HG03097 (cell line): Measurements from ENCODE around the gene RPH3AL.

Experiments used
- ATAC-seq: cut with Tn5 transposase; IDR thresholded peaks from one replicate; pipeline ENCODE4 v1.9.1; 2021; ENCODE audit not compliant: unreplicated experiment, low FRiP score

RPH3AL gene

DNA sequence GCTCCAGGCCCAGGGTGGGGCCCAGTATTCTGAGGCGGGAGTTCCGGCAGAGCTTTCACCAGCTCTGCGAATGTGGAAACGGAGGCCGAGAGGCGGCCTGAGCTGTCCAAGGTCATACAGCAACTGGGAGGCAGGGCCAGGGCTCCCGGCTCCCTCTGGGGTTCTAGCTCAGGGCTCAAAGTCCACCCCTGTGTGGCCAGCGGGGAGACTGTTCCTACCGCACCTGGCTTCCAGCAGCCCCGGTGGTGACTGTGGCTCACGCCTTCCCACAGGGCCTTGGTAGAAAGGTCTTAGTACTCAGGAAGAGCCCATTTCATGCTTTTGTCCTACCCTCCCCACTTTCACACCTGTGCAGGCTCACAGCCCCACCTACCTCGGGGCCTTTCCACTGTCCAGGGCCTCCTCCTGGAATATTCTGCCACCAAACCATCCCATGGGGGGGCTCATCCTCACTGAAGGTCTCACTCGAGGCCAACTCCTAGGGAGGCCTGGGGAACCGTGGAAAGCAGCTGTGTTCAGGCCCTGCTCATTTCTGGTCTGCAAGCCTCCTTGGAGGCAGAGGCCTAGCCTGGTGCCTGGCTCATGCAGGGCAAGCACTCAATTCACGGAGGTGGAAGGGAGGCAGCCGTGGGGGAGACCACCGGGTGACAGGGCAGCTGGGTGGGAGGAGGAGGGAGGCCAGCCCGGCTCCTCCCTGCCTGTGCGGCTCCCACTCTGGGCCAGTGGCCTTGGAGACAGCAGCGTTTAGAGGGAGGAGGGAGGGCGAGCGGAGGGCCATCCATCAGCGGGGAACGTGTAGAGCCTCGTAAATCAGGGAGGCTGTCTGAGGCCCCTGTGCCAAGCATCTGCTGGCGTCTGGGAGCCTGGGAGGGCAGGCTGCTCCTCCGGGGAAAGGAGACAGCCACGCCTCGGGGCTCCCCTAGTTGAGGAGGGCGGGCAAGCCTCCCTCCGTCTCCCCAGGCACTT, 158.5 kb downstream of the RPH3AL start:
- no peak for ATAC-seq

GRCh38 chr17:193426-193810, 159.2 kb downstream of the RPH3AL start:
- ATAC-seq, result no peak

DNA sequence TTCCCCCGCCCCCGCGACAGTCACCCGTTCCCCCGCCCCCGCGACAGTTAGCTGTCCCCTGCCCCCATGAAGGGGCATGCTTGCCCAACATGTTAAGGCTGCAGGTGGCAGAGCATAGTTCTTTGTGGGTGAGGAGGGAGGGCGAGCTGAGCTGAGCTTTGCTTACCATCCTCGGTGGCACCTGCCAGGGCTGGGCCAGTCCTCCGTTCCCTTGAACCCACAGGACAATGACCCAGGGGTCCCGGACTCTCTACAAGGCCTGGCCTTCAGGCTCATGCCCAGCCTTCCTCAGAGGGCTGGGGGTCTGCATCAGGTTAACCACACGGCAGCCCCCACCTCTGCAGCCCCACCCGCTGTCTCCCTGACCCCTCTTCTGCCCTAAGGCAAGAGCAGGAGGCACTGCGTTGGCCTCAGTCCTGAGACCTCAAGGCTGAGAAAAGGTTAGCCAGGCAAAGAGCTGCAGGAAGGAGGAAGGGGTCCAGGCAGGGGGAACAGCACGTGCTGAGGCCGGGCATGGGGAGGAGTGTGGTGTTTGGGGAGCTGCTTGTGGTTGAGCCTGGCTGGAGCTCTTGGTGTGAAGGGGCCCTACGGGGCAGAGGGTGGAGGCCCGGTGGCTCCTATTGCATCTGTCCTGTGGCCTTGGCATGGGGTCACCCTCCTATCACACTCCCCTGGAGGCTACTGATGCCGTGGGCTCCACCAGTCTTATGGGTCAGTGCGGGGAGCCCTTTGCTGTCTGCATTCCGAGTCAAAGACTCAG, 159.8 kb downstream of the RPH3AL start:
- ATAC-seq, result no peak

DNA sequence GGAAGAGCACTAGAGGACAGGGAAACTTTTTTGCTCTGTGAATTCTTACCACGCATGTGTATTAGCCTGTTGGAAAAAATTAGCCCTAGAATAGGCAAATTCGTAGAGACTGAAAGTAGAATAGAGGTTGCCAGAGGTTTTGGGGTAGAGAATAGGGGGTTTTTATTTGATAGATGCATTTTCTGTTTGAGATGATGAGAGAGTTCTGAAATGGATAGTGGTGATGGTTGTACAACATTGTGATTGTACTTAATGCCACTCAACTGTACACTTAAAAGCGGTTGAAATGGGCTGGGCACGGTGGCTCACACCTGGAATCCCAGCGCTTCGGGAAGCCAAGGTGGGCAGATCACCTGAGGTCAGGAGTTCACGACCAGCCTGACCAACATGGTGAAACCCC, 163.2 kb downstream of the RPH3AL start:
- ATAC-seq, result no peak

GRCh38 chr17:187130-187529, 165.5 kb downstream of the RPH3AL start:
- no peak for ATAC-seq

GRCh38 chr17:185445-186138, 167.0 kb downstream of the RPH3AL start:
- ATAC-seq, result no peak

DNA sequence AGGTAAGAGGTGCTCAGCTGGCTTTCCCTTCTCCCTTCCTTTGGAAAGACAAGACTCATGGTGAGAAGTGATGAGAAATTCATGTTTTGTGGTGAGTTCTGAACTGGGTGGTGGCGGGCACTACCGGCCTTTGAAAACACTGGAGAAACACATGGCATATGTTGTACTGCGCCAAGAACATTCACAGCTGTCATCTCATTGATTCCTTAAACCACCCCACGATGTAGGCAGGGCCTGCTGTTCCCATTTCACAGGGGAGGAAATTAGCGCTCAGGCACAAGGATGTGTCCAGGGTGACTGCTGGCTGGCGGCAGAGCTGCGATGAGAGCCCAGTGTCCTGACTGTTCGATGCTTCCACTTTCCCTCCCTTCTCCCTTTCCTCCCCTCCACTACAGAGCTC, 169.6 kb downstream of the RPH3AL start:
- no peak for ATAC-seq

DNA sequence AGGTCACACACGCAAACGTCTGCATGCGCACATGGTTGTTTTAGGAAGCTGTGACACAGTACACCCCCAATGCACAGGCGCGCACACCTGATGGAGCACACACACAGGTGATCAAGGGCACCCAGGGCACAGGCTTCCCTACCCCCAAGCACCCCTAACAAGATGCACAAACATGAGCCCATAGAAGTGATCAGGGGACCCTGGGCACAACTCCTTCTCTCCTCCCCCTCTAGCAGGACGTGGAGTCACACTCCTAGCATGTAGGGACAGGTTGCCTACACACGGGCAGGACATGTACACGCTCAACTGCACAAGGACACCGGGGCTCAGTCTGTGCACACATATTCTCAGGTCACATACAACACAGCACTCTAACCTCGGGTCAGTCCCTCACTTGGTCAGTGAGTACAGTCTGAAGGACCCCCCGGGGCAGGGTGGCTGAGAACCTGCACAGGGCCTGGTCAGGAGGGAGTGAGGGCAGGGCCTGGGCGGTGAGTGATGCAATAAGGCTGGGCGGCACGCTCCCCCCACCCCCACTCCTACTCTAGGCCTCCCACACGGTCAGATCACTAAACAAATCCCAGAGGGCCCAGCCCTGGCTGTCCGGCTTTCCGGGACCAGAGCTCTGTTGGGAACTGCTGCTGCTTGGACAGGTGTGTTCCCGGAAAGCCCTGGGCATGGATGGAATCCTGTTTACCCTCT, 170.4 kb downstream of the RPH3AL start:
- ATAC-seq, result no peak

GRCh38 chr17:181245-182049, 171.2 kb downstream of the RPH3AL start, which contains the start of gene DOC2B:
DOC2B (minus strand) TSS chr17:181650; CDS start chr17:181479, 171 bp downstream.
- ATAC-seq, result no peak

- no peak for ATAC-seq
Observed at GRCh38 chr17:180381-181244, 172.0 kb downstream of the RPH3AL start.

DNA sequence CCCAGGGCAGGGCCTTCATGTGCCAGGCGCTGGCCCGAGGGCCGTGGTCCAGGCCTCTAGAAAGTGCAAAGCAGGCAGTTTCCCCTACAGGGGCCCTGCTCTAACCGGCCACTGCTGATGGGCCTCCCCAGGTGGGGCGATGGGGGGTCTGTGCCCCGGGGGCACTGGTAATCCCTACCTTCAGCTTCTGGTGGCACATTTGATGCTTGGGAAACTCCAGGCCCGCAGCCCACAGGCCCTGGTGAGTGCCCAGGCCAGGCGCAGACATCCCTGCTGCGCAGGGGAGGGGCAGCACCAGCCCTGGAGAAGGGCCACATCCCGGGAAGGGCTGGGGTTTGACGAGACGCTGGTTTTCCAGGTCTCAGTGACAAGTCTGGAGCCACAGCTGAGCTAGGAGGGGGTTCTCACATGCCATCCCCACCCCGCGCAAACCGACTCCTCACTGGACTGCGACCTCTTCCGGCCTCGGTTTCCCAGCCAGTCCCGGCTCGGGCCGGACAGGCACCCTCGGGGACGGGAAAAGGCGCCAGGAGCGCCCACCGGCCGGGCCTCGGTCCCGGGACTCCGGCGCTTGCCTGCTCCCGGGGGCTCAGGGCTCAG, 172.7 kb downstream of the RPH3AL start:
- ATAC-seq, result no peak

GRCh38 chr17:179066-179432, 173.6 kb downstream of the RPH3AL start:
- ATAC-seq, result no peak

DNA sequence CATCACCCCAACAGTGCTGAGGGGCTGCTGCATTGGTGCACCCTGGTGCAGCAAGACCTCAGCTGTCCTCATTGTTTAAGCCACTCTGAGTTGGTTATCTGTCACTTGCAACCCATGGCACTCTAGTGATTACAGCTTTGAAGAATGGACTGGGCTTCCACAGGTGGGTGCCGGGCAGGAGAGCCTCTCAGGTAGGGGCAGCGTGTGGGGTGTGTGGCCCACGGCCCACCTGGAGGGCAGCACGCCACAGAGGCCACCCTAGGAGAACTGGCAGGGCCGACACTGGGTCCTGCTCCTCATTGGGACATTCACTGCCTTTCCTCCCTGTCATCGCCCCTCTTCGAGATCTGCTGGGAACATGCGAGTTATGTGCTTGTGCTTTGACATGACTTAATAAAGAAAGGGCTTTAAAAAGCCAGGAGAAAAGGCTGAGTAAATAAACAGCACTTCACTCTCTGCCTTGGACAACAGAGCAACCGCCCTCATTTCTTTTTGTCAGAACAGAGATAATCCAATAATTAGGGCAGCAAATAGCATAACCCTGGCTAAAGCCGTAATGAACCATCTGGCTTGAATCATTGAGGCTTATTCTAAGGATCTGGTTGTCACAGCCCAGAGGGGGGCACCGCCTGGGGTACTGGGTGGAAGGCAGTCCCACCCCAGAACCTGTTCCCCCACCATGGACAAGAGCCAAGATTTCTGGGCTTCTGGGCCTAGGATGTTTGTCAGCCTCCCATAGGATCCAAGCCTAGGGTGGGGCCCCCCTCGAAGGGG, 174.1 kb downstream of the RPH3AL start:
- ATAC-seq, result no peak

DNA sequence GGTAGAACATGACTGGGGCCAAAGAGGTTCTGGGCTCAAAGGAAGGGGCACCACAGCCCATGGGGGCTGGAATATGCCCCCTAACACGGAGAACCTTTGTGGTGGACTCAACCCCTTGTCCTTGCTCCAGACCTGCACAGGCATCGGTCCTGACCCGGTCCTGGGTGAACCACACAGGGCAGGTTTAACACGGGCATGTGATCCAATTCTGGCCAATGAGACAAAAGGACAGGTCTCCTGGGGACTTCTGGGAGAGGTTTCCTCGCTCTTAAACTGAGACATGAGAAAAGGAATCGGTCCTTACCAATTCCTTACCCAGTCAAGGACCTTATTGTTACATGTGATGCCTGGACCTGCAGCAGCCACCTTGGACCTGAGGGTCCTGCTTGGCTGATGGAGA, 174.8 kb downstream of the RPH3AL start:
- no peak for ATAC-seq

GRCh38 chr17:177155-177554, 175.5 kb downstream of the RPH3AL start:
- ATAC-seq, result no peak

DNA sequence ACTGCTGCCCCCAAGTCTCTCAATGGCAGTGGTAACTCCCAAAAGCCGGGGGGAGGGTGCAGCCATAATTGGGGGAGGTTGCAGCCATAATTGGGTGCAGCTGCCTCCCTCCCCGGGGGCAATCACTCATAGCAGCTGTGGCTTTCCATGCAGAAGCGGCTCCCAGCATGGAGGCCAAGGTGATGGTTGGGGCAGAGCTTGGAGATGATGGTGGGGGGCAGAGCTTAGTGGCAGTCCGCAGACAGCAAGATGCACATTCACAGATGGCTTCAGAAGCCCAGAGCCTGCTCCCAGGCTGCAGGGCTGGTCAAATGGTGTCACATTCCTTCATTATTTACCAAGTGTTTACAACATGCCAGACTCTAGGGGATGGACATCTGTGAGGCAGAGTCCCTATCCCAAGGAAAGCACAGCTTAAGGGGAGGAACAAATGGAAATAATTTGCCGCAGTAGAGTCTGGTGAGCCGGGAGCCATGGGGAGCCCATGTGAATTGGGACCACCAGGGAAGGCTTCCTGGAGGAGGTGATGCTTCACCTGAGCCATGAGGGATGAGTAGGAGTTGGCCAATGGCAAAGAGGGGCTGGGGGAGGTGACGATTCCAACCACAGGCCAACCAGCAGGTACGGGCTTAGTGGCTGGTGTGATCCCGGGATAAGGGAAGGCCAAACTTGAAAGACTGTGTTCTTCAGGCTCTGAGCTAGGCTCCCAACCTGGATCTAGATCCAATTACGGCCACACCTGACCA, 179.3 kb downstream of the RPH3AL start:
- ATAC-seq, result no peak

DNA sequence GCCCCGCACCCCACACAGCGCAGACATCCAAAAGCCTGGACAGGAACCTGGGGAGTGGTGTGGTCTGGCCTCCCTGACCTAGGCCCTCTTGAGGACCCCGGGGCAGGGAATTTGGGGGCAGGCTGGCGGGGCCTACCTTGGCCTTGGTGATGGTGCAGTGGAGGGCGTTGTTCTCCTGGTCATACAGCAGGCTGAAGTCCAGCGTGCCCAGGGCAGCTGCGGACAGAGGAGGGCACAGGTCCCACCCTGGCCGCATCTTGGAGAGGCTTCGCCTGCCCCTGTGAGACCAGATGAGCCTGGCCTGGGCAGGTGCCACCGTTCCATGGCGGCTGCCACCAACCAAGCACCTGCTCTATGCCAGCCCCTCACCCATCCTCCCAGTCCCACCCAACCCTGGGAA, 180.2 kb downstream of the RPH3AL start:
- ATAC-seq, result no peak
